SU-DHL-6 (cell line): Measurements from ENCODE around the gene RALY.

ENCODE experiments used
- CTCF ChIP-seq: fragments of 200-600 bp; sonication (generic); IDR thresholded peaks from one replicate; pipeline ENCODE4 v1.5.1; 2017; ENCODE audit warnings: antibody characterized with exemption, mild to moderate bottlenecking, low read length, moderate library complexity; ENCODE audit not compliant: insufficient read depth, poor library complexity, severe bottlenecking
- EZH2phosphoT487 ChIP-seq: fragments of 200-600 bp; sonication (generic), shearing (Covaris generic); conservative IDR thresholded peaks from 2 replicates; pipeline ENCODE4 v1.6.1; 2018; ENCODE audit warnings: mild to moderate bottlenecking, antibody characterized with exemption, low read length, moderate library complexity, mixed read lengths

- no peak for TF ChIP-seq CTCF
- TF ChIP-seq EZH2phosphoT487, result no peak
These were observed 102.1 kb downstream of the RALY start for GRCh38 chr20:34095825-34096224.
